ENCODE results near the gene RPL38.

RPL38 gene

GRCh38 chr17:74199306-74200092 is 4.0 kb upstream of the RPL38 start:
- ATAC-seq = peak; percentile 77

GRCh38 chr17:74200112-74200511 is 3.4 kb upstream of the RPL38 start:
- ATAC-seq = no peak
- TF ChIP-seq TSHZ2 (CRISPR knock-in tag; IDR thresholded peaks at IDR 0.05) = no peak
- TF ChIP-seq TOX (CRISPR knock-in tag; IDR thresholded peaks at IDR 0.05; ENCODE audit: borderline replicate concordance) = no peak
- no peak for TF ChIP-seq RARB (CRISPR knock-in tag; IDR thresholded peaks at IDR 0.05)
- TF ChIP-seq ZNF565 (CRISPR knock-in tag; conservative IDR thresholded peaks at IDR 0.05; ENCODE audit: low read depth) = no peak
- no peak for TF ChIP-seq ZNF8 (CRISPR knock-in tag; IDR thresholded peaks at IDR 0.05)
- TF ChIP-seq ARNTL (CRISPR knock-in tag; IDR thresholded peaks at IDR 0.05; ENCODE audit: borderline replicate concordance, low read depth) = no peak
- TF ChIP-seq ZNF70 (CRISPR knock-in tag; IDR thresholded peaks at IDR 0.05) = no peak
- TF ChIP-seq BACH2 (CRISPR knock-in tag; IDR thresholded peaks at IDR 0.05; ENCODE audit: borderline replicate concordance) = no peak
- no peak for TF ChIP-seq PATZ1 (CRISPR knock-in tag; IDR thresholded peaks at IDR 0.05; ENCODE audit: borderline replicate concordance)
- TF ChIP-seq ZFP30 (CRISPR knock-in tag; IDR thresholded peaks at IDR 0.05) = no peak
- TF ChIP-seq PPARA (CRISPR knock-in tag; IDR thresholded peaks at IDR 0.05; ENCODE audit: borderline replicate concordance) = no peak
- no peak for TF ChIP-seq OSR1 (CRISPR knock-in tag; IDR thresholded peaks at IDR 0.05)
- TF ChIP-seq ZC3H10 (CRISPR knock-in tag; IDR thresholded peaks at IDR 0.05) = no peak
- TF ChIP-seq TCF4 (CRISPR knock-in tag; IDR thresholded peaks at IDR 0.05; ENCODE audit: borderline replicate concordance) = no peak
- no peak for TF ChIP-seq ESRRG (CRISPR knock-in tag; IDR thresholded peaks at IDR 0.05)
- TF ChIP-seq SNAI2 (CRISPR knock-in tag; IDR thresholded peaks at IDR 0.05) = no peak
- TF ChIP-seq ISL1 (CRISPR knock-in tag; IDR thresholded peaks at IDR 0.05) = no peak

More at GRCh38 chr17:74199306-74200092, 4.0 kb upstream of the RPL38 start:
- no peak for TF ChIP-seq ISL1 (CRISPR knock-in tag; IDR thresholded peaks at IDR 0.05)
- no peak for TF ChIP-seq ZC3H10 (CRISPR knock-in tag; IDR thresholded peaks at IDR 0.05)
- no peak for TF ChIP-seq ESRRG (CRISPR knock-in tag; IDR thresholded peaks at IDR 0.05)
- no peak for TF ChIP-seq TCF4 (CRISPR knock-in tag; IDR thresholded peaks at IDR 0.05; ENCODE audit: borderline replicate concordance)
- TF ChIP-seq ZFP30 (CRISPR knock-in tag; IDR thresholded peaks at IDR 0.05) = no peak
- no peak for TF ChIP-seq ZNF8 (CRISPR knock-in tag; IDR thresholded peaks at IDR 0.05)
- TF ChIP-seq SNAI2 (CRISPR knock-in tag; IDR thresholded peaks at IDR 0.05) = no peak
- TF ChIP-seq POU6F1 (CRISPR knock-in tag; IDR thresholded peaks at IDR 0.05; ENCODE audit: borderline replicate concordance, low read depth) = no peak
- no peak for TF ChIP-seq GLIS3 (CRISPR knock-in tag; IDR thresholded peaks at IDR 0.05)
- no peak for TF ChIP-seq PATZ1 (CRISPR knock-in tag; IDR thresholded peaks at IDR 0.05; ENCODE audit: borderline replicate concordance)
- no peak for TF ChIP-seq RARB (CRISPR knock-in tag; IDR thresholded peaks at IDR 0.05)
- TF ChIP-seq CSRNP3 (CRISPR knock-in tag; IDR thresholded peaks at IDR 0.05) = no peak
- no peak for TF ChIP-seq ZFP3 (CRISPR knock-in tag; IDR thresholded peaks at IDR 0.05)
- TF ChIP-seq CSDC2 (CRISPR knock-in tag; IDR thresholded peaks at IDR 0.05) = no peak
- no peak for TF ChIP-seq TOX (CRISPR knock-in tag; IDR thresholded peaks at IDR 0.05; ENCODE audit: borderline replicate concordance)
- TF ChIP-seq PPARA (CRISPR knock-in tag; IDR thresholded peaks at IDR 0.05; ENCODE audit: borderline replicate concordance) = no peak
- no peak for TF ChIP-seq ARNTL (CRISPR knock-in tag; IDR thresholded peaks at IDR 0.05; ENCODE audit: borderline replicate concordance, low read depth)
- no peak for TF ChIP-seq ZNF565 (CRISPR knock-in tag; conservative IDR thresholded peaks at IDR 0.05; ENCODE audit: low read depth)

Measured in SK-N-SH treated with all-trans-retinoic acid at 6 μM for 48 hours (cell line).